Raji (cell line): ENCODE measurements around the gene GPD2.

Source experiments
- POLR2A ChIP-seq: IDR thresholded peaks from 2 replicates; pipeline ENCODE4 v1.6.1; 2011; ENCODE audit warnings: low read depth, low read length, control low read depth; ENCODE audit not compliant: insufficient read depth

The GPD2 gene

GRCh38 chr2:156427074-156427473 lies 9.1 kb upstream of the GPD2 start:
- TF ChIP-seq POLR2A, result no peak

- TF ChIP-seq POLR2A, result no peak
Observed at GRCh38 chr2:156429211-156429610, 7.0 kb upstream of the GPD2 start.

GRCh38 chr2:156430236-156430979 lies 5.8 kb upstream of the GPD2 start:
- no peak for TF ChIP-seq POLR2A

- TF ChIP-seq POLR2A, result no peak
Observed at GRCh38 chr2:156430980-156431358, 5.2 kb upstream of the GPD2 start.

- no peak for TF ChIP-seq POLR2A
Observed at GRCh38 chr2:156434461-156435291, 1.5 kb upstream of the GPD2 start.

GRCh38 chr2:156435396-156435717 lies 822 bp upstream of the GPD2 start:
- no peak for TF ChIP-seq POLR2A

- no peak for TF ChIP-seq POLR2A
Observed at GRCh38 chr2:156436497-156437085, 412 bp downstream of the GPD2 start.

- no peak for TF ChIP-seq POLR2A
Observed at GRCh38 chr2:156437272-156437930, 1.2 kb downstream of the GPD2 start.

GRCh38 chr2:156437931-156438410 lies 1.8 kb downstream of the GPD2 start:
- TF ChIP-seq POLR2A, result no peak

- TF ChIP-seq POLR2A, result no peak
Observed at GRCh38 chr2:156443089-156443488, 6.9 kb downstream of the GPD2 start.

- no peak for TF ChIP-seq POLR2A
Observed at GRCh38 chr2:156445296-156446220, 9.4 kb downstream of the GPD2 start.

- no peak for TF ChIP-seq POLR2A
Observed at GRCh38 chr2:156447761-156448160, 11.6 kb downstream of the GPD2 start.

- TF ChIP-seq POLR2A, result no peak
Observed at GRCh38 chr2:156448766-156449165, 12.6 kb downstream of the GPD2 start.

- TF ChIP-seq POLR2A, result no peak
Observed at GRCh38 chr2:156452971-156453370, 16.8 kb downstream of the GPD2 start.

GRCh38 chr2:156455361-156455975 lies 19.3 kb downstream of the GPD2 start:
- no peak for TF ChIP-seq POLR2A

GRCh38 chr2:156456616-156457015 lies 20.4 kb downstream of the GPD2 start:
- TF ChIP-seq POLR2A, result no peak
